ENCODE results near the gene METTL9.
"Not testable (repeated sequence)": the region's sequence is repeated elsewhere in the genome, so short reads cannot be mapped to it uniquely, and the experiment has no call there.

GRCh38 chr16:21580131-21580530, 19.2 kb upstream of the METTL9 start:
- TF ChIP-seq CTCF, POLR2A, EP300 (IDR thresholded peaks at IDR 0.05): not testable (repeated sequence)

Data from gastroesophageal sphincter (tissue), 3 donors.